Measurements from ENCODE around the gene HACL1.
"Not testable (repeated sequence)": the region's sequence is repeated elsewhere in the genome, so short reads cannot be mapped to it uniquely, and the experiment has no call there.

HACL1 gene

GRCh38 chr3:15610082-15610759 is 8.9 kb upstream of the HACL1 start:
- peaks cover 11% of the 10 kb centered on the region for H3K4me1 Mint-ChIP-seq
- H3K4me3 Mint-ChIP-seq, result no peak overlapping the region
- no peaks in the 10 kb centered on the region for H3K9me3 Mint-ChIP-seq
- no peak overlapping the region for H3K27ac Mint-ChIP-seq
- H3K36me3 Mint-ChIP-seq (ENCODE audit: low read depth), result peaks cover 4% of the 10 kb centered on the region
- H3K27me3 Mint-ChIP-seq (ENCODE audit: low read depth), result no peaks in the 10 kb centered on the region
- TF ChIP-seq, protein P1, sequence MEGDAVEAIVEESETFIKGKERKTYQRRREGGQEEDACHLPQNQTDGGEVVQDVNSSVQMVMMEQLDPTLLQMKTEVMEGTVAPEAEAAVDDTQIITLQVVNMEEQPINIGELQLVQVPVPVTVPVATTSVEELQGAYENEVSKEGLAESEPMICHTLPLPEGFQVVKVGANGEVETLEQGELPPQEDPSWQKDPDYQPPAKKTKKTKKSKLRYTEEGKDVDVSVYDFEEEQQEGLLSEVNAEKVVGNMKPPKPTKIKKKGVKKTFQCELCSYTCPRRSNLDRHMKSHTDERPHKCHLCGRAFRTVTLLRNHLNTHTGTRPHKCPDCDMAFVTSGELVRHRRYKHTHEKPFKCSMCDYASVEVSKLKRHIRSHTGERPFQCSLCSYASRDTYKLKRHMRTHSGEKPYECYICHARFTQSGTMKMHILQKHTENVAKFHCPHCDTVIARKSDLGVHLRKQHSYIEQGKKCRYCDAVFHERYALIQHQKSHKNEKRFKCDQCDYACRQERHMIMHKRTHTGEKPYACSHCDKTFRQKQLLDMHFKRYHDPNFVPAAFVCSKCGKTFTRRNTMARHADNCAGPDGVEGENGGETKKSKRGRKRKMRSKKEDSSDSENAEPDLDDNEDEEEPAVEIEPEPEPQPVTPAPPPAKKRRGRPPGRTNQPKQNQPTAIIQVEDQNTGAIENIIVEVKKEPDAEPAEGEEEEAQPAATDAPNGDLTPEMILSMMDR (IDR thresholded peaks at IDR 0.05; ENCODE audit: unreplicated experiment in 3 of 3), result no peak

DNA sequence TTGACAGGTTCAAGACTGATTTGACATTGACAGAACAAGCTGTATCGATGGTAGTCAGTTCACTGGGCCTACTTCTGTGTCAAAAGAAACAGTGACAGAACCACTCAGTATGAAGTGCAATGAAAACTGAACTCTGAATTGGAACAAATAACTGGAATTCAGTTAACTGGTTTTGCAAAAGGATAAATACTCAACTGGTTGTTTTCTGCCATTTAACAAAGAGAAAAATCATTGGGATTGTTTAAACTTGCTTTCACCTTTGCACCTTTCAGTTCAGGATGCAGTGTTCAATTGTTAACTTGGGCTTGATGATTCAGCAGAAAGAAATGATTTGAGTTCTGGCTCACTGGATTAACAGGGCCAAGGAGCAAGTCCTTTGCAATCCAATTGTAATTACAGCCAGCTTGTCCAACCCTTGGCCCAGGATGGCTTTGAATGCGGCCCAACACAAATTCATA is 5.1 kb upstream of the HACL1 start:
- H3K4me3 Mint-ChIP-seq, result no peak overlapping the region
- TF ChIP-seq, protein P1 (IDR thresholded peaks at IDR 0.05; ENCODE audit: unreplicated experiment in 3 of 3), result no peak
- peak overlapping the region; percentile 91 to 92 (median 92) for H3K27ac Mint-ChIP-seq
- peaks cover 19% of the 10 kb centered on the region for H3K4me1 Mint-ChIP-seq
- H3K9me3 Mint-ChIP-seq, result peaks cover 8% of the 10 kb centered on the region
- peaks cover 22% of the 10 kb centered on the region for H3K36me3 Mint-ChIP-seq (ENCODE audit: low read depth)
- no peaks in the 10 kb centered on the region for H3K27me3 Mint-ChIP-seq (ENCODE audit: low read depth)

DNA sequence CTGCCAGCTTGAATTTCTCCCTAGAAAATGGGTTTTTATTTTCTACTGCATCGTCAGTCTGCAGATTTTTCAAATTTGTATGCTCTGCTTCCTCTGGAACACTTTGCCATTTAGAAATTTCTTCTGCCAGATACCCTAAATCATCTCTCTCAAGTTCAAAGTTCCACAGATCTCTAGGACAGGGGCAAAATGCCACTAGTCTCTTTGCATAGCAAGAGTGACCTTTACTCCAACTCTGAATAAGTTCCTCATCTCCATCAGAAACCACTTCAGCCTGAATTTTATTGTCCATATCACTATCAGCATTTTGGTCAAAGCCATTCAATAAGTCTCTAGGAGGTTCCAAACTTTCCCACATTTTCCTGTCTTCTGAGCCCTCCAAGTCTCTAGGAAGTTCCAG is 3.2 kb upstream of the HACL1 start:
- H3K4me3 Mint-ChIP-seq, result peak overlapping the region; percentile 63 to 74 (median 72)
- peak overlapping the region; percentile 16 to 88 (median 82) for H3K27ac Mint-ChIP-seq
- H3K27me3 Mint-ChIP-seq (ENCODE audit: low read depth); H3K9me3 Mint-ChIP-seq: not testable (repeated sequence)
- H3K36me3 Mint-ChIP-seq (ENCODE audit: low read depth), result peaks cover 26% of the 10 kb centered on the region
- H3K4me1 Mint-ChIP-seq, result peaks cover 32% of the 10 kb centered on the region

DNA sequence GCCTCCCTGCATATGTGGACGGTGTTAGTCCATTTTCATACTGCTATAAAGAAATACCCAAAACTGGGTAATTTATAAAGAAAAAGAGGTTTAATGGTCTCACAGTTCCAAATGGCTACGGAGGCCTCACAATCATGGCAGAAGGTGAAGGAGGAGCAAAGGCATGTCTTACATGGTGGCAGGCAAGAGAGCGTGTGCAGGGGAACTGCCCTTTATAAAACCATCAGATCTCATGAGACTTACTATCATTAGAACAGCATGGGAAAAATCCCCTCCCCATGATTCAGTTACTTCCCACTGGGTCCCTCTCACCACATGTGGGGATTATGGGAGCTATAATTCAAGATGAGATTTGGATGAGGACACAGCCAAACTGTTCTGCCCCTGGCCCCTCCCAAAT is 1.4 kb upstream of the HACL1 start:
- H3K27me3 Mint-ChIP-seq (ENCODE audit: low read depth); H3K9me3 Mint-ChIP-seq: not testable (repeated sequence)
- Mint-ChIP-seq H3K27ac (peak overlapping the region; percentile 89 to 99 (median 98)), H3K4me1 (peaks cover 32% of the 10 kb centered on the region), H3K36me3 (ENCODE audit: low read depth) (peaks cover 41% of the 10 kb centered on the region), H3K4me3 (peak overlapping the region; percentile 99 to 100 (median 100))

GRCh38 chr3:15602146-15602536 is 772 bp upstream of the HACL1 start:
- peak overlapping the region; percentile 99 to 100 (median 100) for H3K4me3 Mint-ChIP-seq
- peak overlapping the region; percentile 89 to 99 (median 98) for H3K27ac Mint-ChIP-seq
- peaks cover 8% of the 10 kb centered on the region for H3K9me3 Mint-ChIP-seq
- TF ChIP-seq, protein P1 (IDR thresholded peaks at IDR 0.05; ENCODE audit: unreplicated experiment in 3 of 3), result no peak
- peaks cover 27% of the 10 kb centered on the region for H3K4me1 Mint-ChIP-seq
- H3K27me3 Mint-ChIP-seq (ENCODE audit: low read depth), result no peaks in the 10 kb centered on the region
- H3K36me3 Mint-ChIP-seq (ENCODE audit: low read depth), result peaks cover 47% of the 10 kb centered on the region

DNA sequence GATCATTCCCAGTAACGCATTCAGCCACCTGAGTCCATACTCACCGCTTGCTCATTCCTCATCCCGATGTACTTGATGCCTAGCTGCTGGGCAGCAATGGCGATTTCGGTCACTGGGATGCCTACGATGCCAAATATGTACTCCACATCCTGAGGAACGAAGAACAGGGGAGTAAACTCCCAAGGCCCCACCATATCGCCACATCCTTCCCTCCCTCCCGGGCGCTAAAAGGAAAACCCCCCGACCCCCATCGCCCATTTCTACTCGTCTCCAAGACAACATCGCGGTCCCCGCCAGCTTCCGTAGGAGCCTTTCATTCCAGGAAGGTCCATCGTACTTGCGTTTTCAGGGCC is 347 bp downstream of the HACL1 start:
- peaks cover 21% of the 10 kb centered on the region for H3K4me1 Mint-ChIP-seq
- no peaks in the 10 kb centered on the region for H3K27me3 Mint-ChIP-seq (ENCODE audit: low read depth)
- peaks cover 48% of the 10 kb centered on the region for H3K36me3 Mint-ChIP-seq (ENCODE audit: low read depth)
- H3K9me3 Mint-ChIP-seq, result peaks cover 8% of the 10 kb centered on the region
- TF ChIP-seq, protein P1 (IDR thresholded peaks at IDR 0.05; ENCODE audit: unreplicated experiment in 3 of 3), result no peak
- peak overlapping the region; percentile 89 to 99 (median 98) for H3K27ac Mint-ChIP-seq
- peak overlapping the region; percentile 99 to 100 (median 100) for H3K4me3 Mint-ChIP-seq

GRCh38 chr3:15595955-15596354 is 5.4 kb downstream of the HACL1 start:
- H3K36me3 Mint-ChIP-seq (ENCODE audit: low read depth), result peaks cover 31% of the 10 kb centered on the region
- no peaks in the 10 kb centered on the region for H3K9me3 Mint-ChIP-seq
- no peaks in the 10 kb centered on the region for H3K27me3 Mint-ChIP-seq (ENCODE audit: low read depth)
- peaks cover 9% of the 10 kb centered on the region for H3K4me1 Mint-ChIP-seq
- no peak overlapping the region for H3K27ac Mint-ChIP-seq
- TF ChIP-seq, protein P1 (IDR thresholded peaks at IDR 0.05; ENCODE audit: unreplicated experiment in 3 of 3), result no peak
- H3K4me3 Mint-ChIP-seq, result no peak overlapping the region

All from nephron (organoid).